Brain microvascular endothelial cell (primary cell): ENCODE measurements around the gene EZH2.

ENCODE experiments used
- DNase-seq: peaks from one replicate; pipeline ENCODE4 v3.0.0-alpha.2; 2020
- H3K27ac ChIP-seq: fragments of 250-450 bp; sonication (Bioruptor Pico); 2 replicates; pipeline ENCODE4 v1.5.1; 2020; ENCODE audit warnings: mild to moderate bottlenecking, moderate library complexity
- H3K27me3 ChIP-seq: fragments of 250-450 bp; sonication (Bioruptor Pico); replicated peaks from 2 replicates; pipeline ENCODE4 v1.5.1; 2020; ENCODE audit warnings: mild to moderate bottlenecking
- H3K36me3 ChIP-seq: fragments of 250-450 bp; sonication (Bioruptor Pico); replicated peaks from 2 replicates; pipeline ENCODE4 v1.5.1; 2020; ENCODE audit warnings: mild to moderate bottlenecking
- H3K4me3 ChIP-seq: 2 replicates; pipeline ENCODE4 v1.5.1; 2011; ENCODE audit warnings: low read depth, mild to moderate bottlenecking, control low read depth, low read length, moderate library complexity
- in situ Hi-C: cut with HindIII; loops from 2 replicates; pipeline ENCODE4 v1.10.0; 2017; ENCODE audit warnings: low sequenced_read_pairs, low pct_ligation_motif_present
- TF ChIP-seq, protein P1 (sequence below): IDR thresholded peaks from 2 replicates; pipeline ENCODE4 v1.5.1; 2011; ENCODE audit warnings: low read depth, mild to moderate bottlenecking, moderate library complexity, low read length, control low read depth, inconsistent platforms; ENCODE audit errors: missing control alignments

The EZH2 gene

GRCh38 chr7:148813890-148814289, 70.2 kb downstream of the EZH2 start:
- Histone ChIP-seq H3K4me3 (no peak overlapping the region), H3K27me3 (no peaks in the 10 kb centered on the region), H3K36me3 (no peaks in the 10 kb centered on the region), H3K27ac (no peak overlapping the region)
- no peak for DNase-seq
- in situ Hi-C loops: no loop called here
- TF ChIP-seq, protein P1, sequence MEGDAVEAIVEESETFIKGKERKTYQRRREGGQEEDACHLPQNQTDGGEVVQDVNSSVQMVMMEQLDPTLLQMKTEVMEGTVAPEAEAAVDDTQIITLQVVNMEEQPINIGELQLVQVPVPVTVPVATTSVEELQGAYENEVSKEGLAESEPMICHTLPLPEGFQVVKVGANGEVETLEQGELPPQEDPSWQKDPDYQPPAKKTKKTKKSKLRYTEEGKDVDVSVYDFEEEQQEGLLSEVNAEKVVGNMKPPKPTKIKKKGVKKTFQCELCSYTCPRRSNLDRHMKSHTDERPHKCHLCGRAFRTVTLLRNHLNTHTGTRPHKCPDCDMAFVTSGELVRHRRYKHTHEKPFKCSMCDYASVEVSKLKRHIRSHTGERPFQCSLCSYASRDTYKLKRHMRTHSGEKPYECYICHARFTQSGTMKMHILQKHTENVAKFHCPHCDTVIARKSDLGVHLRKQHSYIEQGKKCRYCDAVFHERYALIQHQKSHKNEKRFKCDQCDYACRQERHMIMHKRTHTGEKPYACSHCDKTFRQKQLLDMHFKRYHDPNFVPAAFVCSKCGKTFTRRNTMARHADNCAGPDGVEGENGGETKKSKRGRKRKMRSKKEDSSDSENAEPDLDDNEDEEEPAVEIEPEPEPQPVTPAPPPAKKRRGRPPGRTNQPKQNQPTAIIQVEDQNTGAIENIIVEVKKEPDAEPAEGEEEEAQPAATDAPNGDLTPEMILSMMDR: no peak

DNA sequence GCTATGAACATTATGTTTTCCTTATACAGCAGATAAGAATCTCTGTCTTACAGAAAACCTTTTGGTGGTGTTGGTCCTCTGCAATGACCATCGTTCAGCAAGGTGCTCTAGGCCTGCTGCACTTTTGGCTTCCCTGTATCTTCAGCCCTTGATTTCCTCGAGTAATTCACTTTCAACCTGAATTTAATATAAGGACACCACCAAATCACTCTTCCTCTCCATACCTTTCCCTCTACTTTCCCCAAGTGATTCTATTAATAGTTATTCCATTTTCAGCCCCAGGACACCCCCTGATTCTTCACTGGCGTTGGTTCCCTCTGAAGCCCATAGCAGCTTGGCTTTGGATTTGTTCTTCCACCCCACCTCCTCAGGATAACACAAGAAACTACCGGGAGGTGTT, 72.2 kb downstream of the EZH2 start:
- no peaks in the 10 kb centered on the region for H3K27me3 ChIP-seq
- in situ Hi-C loops: no loop called here
- H3K4me3 ChIP-seq: no peak overlapping the region
- H3K36me3 ChIP-seq: no peaks in the 10 kb centered on the region
- DNase-seq: no peak
- TF ChIP-seq, protein P1: no peak
- no peak overlapping the region for H3K27ac ChIP-seq

- in situ Hi-C loops: no loop called here
- no peaks in the 10 kb centered on the region for H3K36me3 ChIP-seq
- no peak for DNase-seq
- TF ChIP-seq, protein P1: no peak
- no peak overlapping the region for H3K4me3 ChIP-seq
- H3K27me3 ChIP-seq: no peaks in the 10 kb centered on the region
- H3K27ac ChIP-seq: no peak overlapping the region
Observed at GRCh38 chr7:148809856-148810255, 74.2 kb downstream of the EZH2 start.

- H3K36me3 ChIP-seq: peaks cover 3% of the 10 kb centered on the region
- H3K27me3 ChIP-seq: no peaks in the 10 kb centered on the region
- H3K27ac ChIP-seq: no peak overlapping the region
- H3K4me3 ChIP-seq: no peak overlapping the region
- in situ Hi-C loops: no loop called here
- no peak for DNase-seq
- TF ChIP-seq, protein P1: no peak
Observed at GRCh38 chr7:148807436-148807835, 76.7 kb downstream of the EZH2 start.

GRCh38 chr7:148806187-148806586, 77.9 kb downstream of the EZH2 start:
- H3K4me3 ChIP-seq: no peak overlapping the region

More at GRCh38 chr7:148806187-148806586, 77.9 kb downstream of the EZH2 start:
- no peak for DNase-seq
- in situ Hi-C loops: no loop called here
- no peaks in the 10 kb centered on the region for H3K27me3 ChIP-seq
- TF ChIP-seq, protein P1: no peak
- no peak overlapping the region for H3K27ac ChIP-seq
- peaks cover 13% of the 10 kb centered on the region for H3K36me3 ChIP-seq
